WTC11 (cell line): ENCODE measurements around the gene ABAT. TPM values are rescaled to one million over a fixed set of nuclear protein-coding genes. Genes with fewer than 3 reads are reported as not detected.

ENCODE experiments used
- ATAC-seq: fragments of 200-7000 bp; cut with Tn5 transposase; 2 replicates; pipeline ENCODE4 v1.10.0; 2021; ENCODE audit warnings: mild to moderate bottlenecking, moderate library complexity
- CTCF ChIA-PET: fragments of 300-600 bp; sonication (Branson Sonifier 250); formaldehyde crosslinking; loops from one replicate; lab custom pipeline; 2021; ENCODE audit warnings: antibody characterized with exemption; lab: Charles Lee
- POLR2A ChIA-PET: fragments of 350-600 bp; sonication (Branson Sonifier 250); formaldehyde crosslinking; loops from one replicate; lab custom pipeline; 2021; ENCODE audit warnings: antibody characterized with exemption; lab: Charles Lee
- DNase-seq: peaks from one replicate; pipeline ENCODE4 v3.0.0; 2021; ENCODE audit warnings: low spot score
- H3K27ac Mint-ChIP-seq: 2 replicates; pipeline ENCODE4 v1.8.0; 2021; ENCODE audit warnings: mixed read lengths
- H3K27me3 Mint-ChIP-seq: 2 replicates; pipeline ENCODE4 v1.8.0; 2021; ENCODE audit warnings: low read depth, mild to moderate bottlenecking, moderate library complexity, mixed read lengths
- H3K36me3 Mint-ChIP-seq: 2 replicates; pipeline ENCODE4 v1.8.0; 2021; ENCODE audit warnings: mixed read lengths
- H3K4me1 Mint-ChIP-seq: 2 replicates; pipeline ENCODE4 v1.8.0; 2022; ENCODE audit warnings: mixed read lengths
- H3K4me3 Mint-ChIP-seq: 2 replicates; pipeline ENCODE4 v1.8.0; 2021; ENCODE audit warnings: mild to moderate bottlenecking, moderate library complexity, mixed read lengths
- H3K9me3 Mint-ChIP-seq: 2 replicates; pipeline ENCODE4 v1.8.0; 2021; ENCODE audit warnings: mixed read lengths
- CBFB ChIP-seq: sonication (generic); formaldehyde crosslinking; IDR thresholded peaks from 2 replicates; pipeline ENCODE4 v1.8.1; 2022; ENCODE audit warnings: mild to moderate bottlenecking, low read depth, missing genetic modification reagents
- EMX1 ChIP-seq: fragments of 250-450 bp; sonication (Bioruptor Pico); IDR thresholded peaks from 2 replicates; pipeline ENCODE4 v1.8.0; 2021; ENCODE audit warnings: mild to moderate bottlenecking
- ESRRA ChIP-seq: sonication (generic); formaldehyde crosslinking; IDR thresholded peaks from 2 replicates; pipeline ENCODE4 v1.8.1; 2022; ENCODE audit warnings: mild to moderate bottlenecking, missing genetic modification reagents, borderline replicate concordance
- ETV6 ChIP-seq: sonication (generic); formaldehyde crosslinking; IDR thresholded peaks from 2 replicates; pipeline ENCODE4 v1.8.1; 2022; ENCODE audit warnings: mild to moderate bottlenecking, missing genetic modification reagents
- JUN ChIP-seq: sonication (generic); formaldehyde crosslinking; IDR thresholded peaks from 2 replicates; pipeline ENCODE4 v1.8.0; 2023; ENCODE audit warnings: mild to moderate bottlenecking, missing genetic modification reagents
- NFYB ChIP-seq: sonication (generic); formaldehyde crosslinking; conservative IDR thresholded peaks from 2 replicates; pipeline ENCODE4 v1.8.0; 2022; ENCODE audit warnings: low read depth, missing genetic modification reagents
- PRRX2 ChIP-seq: fragments of 250-450 bp; sonication (Bioruptor Pico); IDR thresholded peaks from 2 replicates; pipeline ENCODE4 v1.8.0; 2021; ENCODE audit warnings: mild to moderate bottlenecking
- SMAD4 ChIP-seq: sonication (generic); formaldehyde crosslinking; IDR thresholded peaks from 2 replicates; pipeline ENCODE4 v1.8.0; 2022; ENCODE audit warnings: mild to moderate bottlenecking, missing genetic modification reagents
- SP1 ChIP-seq: sonication (generic); formaldehyde crosslinking; conservative IDR thresholded peaks from 2 replicates; pipeline ENCODE4 v1.8.1; 2022; ENCODE audit warnings: missing genetic modification reagents
- ZNF138 ChIP-seq: sonication (generic); formaldehyde crosslinking; conservative IDR thresholded peaks from 2 replicates; pipeline ENCODE4 v1.8.1; 2022; ENCODE audit warnings: mild to moderate bottlenecking, moderate library complexity, missing genetic modification reagents
- ZNF317 ChIP-seq: sonication (generic); formaldehyde crosslinking; IDR thresholded peaks from 2 replicates; pipeline ENCODE4 v1.8.1; 2023; ENCODE audit warnings: low read depth, mild to moderate bottlenecking, moderate library complexity, missing genetic modification reagents, borderline replicate concordance
- ZNF396 ChIP-seq: fragments of 250-450 bp; sonication (Bioruptor Pico); IDR thresholded peaks from 2 replicates; pipeline ENCODE4 v1.8.0; 2021; ENCODE audit warnings: mild to moderate bottlenecking, moderate library complexity, borderline replicate concordance
- ZNF423 ChIP-seq: fragments of 250-450 bp; sonication (Bioruptor Pico); IDR thresholded peaks from 2 replicates; pipeline ENCODE4 v2.1.2; 2022; ENCODE audit warnings: mild to moderate bottlenecking, moderate library complexity
- ZNF671 ChIP-seq: fragments of 250-450 bp; sonication (Bioruptor Pico); IDR thresholded peaks from 2 replicates; pipeline ENCODE4 v1.8.0; 2021; ENCODE audit warnings: mild to moderate bottlenecking
- total RNA-seq: library from RNA; stranded (reverse); gene quantifications from 3 replicates; pipeline ENCODE4 v1.2.3, GENCODE V29; 2021
- TF ChIP-seq, protein P1 (sequence below): sonication (generic); formaldehyde crosslinking; IDR thresholded peaks from 2 replicates; pipeline ENCODE4 v1.8.1; 2022; ENCODE audit warnings: mild to moderate bottlenecking, missing genetic modification reagents, moderate library complexity, borderline replicate concordance
- TF ChIP-seq, protein P2 (sequence below): sonication (generic); formaldehyde crosslinking; IDR thresholded peaks from 2 replicates; pipeline ENCODE4 v1.8.0; 2023; ENCODE audit warnings: mild to moderate bottlenecking, missing genetic modification reagents
- TF ChIP-seq, protein P3 (sequence below): sonication (generic); formaldehyde crosslinking; conservative IDR thresholded peaks from 2 replicates; pipeline ENCODE4 v1.8.1; 2022; ENCODE audit warnings: mild to moderate bottlenecking, missing genetic modification reagents
- TF ChIP-seq, protein P4 (sequence below): fragments of 250-450 bp; sonication (Bioruptor Pico); IDR thresholded peaks from 2 replicates; pipeline ENCODE4 v1.9.0; 2021; ENCODE audit warnings: mild to moderate bottlenecking, borderline replicate concordance
- TF ChIP-seq, protein P5 (sequence below): sonication (generic); formaldehyde crosslinking; IDR thresholded peaks from 2 replicates; pipeline ENCODE4 v1.8.1; 2022; ENCODE audit warnings: low read depth, missing genetic modification reagents, borderline replicate concordance
- TF ChIP-seq, protein P6 (sequence below): sonication (generic); formaldehyde crosslinking; IDR thresholded peaks from 2 replicates; pipeline ENCODE4 v1.8.0; 2022; ENCODE audit warnings: mild to moderate bottlenecking, missing genetic modification reagents

ABAT gene
- total RNA-seq, 1 experiment from 2014 or later: 6.6 TPM

DNA sequence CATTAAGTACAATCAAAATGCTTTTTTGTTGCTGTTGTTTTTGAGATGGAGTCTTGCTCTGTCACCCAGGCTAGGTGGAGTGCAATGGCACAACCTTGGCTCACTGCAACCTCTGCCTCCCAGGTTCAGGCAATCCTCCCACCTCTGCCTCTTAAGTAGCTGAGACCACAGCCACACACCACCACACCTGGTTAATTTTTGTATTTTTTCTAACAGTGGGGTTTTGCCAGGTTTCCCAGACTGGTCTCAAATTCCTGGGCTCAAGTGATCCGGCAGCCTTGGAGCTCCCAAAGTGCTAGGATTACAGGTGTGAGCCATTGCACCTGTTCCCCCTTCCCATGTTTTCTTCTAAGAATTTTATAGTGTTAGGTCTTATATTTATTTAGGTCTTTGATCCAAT, 4.9 kb upstream of the ABAT start:
- ChIA-PET CTCF (interaction anchor here (1.1 to 2.2 kb wide), 5 partner anchors 17 to 267 kb away, joined by 3 to 12 read pairs (median 4); no protein-coding TSS in a partner anchor), POLR2A (interaction anchor here (0.6 kb wide), 1 partner anchor 11 kb away, joined by 3 read pairs; no protein-coding TSS in a partner anchor)
- H3K27ac Mint-ChIP-seq: no peak overlapping the region
- H3K27me3 Mint-ChIP-seq: peaks cover 14% of the 10 kb centered on the region
- H3K36me3 Mint-ChIP-seq: no peaks in the 10 kb centered on the region
- H3K4me1 Mint-ChIP-seq: peaks cover 21% of the 10 kb centered on the region
- DNase-seq: no peak
- H3K9me3 Mint-ChIP-seq: peaks cover 5% of the 10 kb centered on the region
- no peak for ATAC-seq
- TF ChIP-seq ZNF396 (CRISPR knock-in tag): no peak
- TF ChIP-seq CBFB (CRISPR knock-in tag): no peak
- no peak for TF ChIP-seq ZNF671
- TF ChIP-seq, protein P1, sequence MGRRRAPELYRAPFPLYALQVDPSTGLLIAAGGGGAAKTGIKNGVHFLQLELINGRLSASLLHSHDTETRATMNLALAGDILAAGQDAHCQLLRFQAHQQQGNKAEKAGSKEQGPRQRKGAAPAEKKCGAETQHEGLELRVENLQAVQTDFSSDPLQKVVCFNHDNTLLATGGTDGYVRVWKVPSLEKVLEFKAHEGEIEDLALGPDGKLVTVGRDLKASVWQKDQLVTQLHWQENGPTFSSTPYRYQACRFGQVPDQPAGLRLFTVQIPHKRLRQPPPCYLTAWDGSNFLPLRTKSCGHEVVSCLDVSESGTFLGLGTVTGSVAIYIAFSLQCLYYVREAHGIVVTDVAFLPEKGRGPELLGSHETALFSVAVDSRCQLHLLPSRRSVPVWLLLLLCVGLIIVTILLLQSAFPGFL: no peak
- TF ChIP-seq, protein P2, sequence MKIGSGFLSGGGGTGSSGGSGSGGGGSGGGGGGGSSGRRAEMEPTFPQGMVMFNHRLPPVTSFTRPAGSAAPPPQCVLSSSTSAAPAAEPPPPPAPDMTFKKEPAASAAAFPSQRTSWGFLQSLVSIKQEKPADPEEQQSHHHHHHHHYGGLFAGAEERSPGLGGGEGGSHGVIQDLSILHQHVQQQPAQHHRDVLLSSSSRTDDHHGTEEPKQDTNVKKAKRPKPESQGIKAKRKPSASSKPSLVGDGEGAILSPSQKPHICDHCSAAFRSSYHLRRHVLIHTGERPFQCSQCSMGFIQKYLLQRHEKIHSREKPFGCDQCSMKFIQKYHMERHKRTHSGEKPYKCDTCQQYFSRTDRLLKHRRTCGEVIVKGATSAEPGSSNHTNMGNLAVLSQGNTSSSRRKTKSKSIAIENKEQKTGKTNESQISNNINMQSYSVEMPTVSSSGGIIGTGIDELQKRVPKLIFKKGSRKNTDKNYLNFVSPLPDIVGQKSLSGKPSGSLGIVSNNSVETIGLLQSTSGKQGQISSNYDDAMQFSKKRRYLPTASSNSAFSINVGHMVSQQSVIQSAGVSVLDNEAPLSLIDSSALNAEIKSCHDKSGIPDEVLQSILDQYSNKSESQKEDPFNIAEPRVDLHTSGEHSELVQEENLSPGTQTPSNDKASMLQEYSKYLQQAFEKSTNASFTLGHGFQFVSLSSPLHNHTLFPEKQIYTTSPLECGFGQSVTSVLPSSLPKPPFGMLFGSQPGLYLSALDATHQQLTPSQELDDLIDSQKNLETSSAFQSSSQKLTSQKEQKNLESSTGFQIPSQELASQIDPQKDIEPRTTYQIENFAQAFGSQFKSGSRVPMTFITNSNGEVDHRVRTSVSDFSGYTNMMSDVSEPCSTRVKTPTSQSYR (CRISPR knock-in tag): no peak
- TF ChIP-seq, protein P3, sequence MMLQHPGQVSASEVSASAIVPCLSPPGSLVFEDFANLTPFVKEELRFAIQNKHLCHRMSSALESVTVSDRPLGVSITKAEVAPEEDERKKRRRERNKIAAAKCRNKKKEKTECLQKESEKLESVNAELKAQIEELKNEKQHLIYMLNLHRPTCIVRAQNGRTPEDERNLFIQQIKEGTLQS: no peak
- TF ChIP-seq ZNF317 (CRISPR knock-in tag): no peak
- H3K4me3 Mint-ChIP-seq: no peak overlapping the region

DNA sequence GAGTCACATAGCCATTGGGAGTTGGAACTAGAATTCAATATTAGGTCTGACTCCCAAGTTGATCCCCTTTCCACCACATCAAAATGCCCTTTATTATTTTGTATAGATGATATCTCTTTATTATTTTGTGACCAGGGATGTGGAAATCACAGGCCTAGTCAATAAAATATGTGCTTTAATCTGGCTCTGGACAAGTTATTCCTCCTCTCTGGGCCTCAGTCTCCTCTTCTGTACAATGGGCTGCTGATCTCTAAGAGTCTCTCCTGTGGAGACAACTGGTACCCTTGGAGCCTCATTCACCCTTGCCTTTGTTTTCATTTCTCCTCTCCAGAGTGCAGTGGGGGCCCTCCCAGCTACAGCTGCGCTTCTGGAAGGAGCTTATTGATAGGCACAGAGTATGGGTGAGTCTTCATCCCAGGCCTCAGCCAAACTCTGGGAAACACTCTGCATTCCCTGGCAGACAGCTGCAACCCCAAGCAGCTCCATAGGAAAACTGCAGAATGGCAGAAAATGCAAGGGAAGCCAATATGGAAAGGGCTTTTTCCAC, 4.3 kb upstream of the ABAT start:
- H3K27me3 Mint-ChIP-seq: peaks cover 20% of the 10 kb centered on the region
- ChIA-PET POLR2A (interaction anchor here (0.5 kb wide), 1 partner anchor 579 kb away, joined by 3 read pairs; no protein-coding TSS in a partner anchor), CTCF (interaction anchor here (0.5 to 2.1 kb wide), 5 partner anchors 18 to 267 kb away, joined by 3 to 6 read pairs (median 4); no protein-coding TSS in a partner anchor)
- H3K27ac Mint-ChIP-seq: no peak overlapping the region
- H3K4me3 Mint-ChIP-seq: no peak overlapping the region
- TF ChIP-seq ETV6 (CRISPR knock-in tag) (no peak), EMX1 (CRISPR knock-in tag) (no peak), JUN (no peak), SMAD4 (no peak), ESRRA (no peak), PRRX2 (CRISPR knock-in tag) (no peak), ZNF138 (CRISPR knock-in tag) (no peak), NFYB (CRISPR knock-in tag) (no peak), ZNF423 (CRISPR knock-in tag) (no peak), SP1 (CRISPR knock-in tag) (no peak)
- TF ChIP-seq, protein P4, sequence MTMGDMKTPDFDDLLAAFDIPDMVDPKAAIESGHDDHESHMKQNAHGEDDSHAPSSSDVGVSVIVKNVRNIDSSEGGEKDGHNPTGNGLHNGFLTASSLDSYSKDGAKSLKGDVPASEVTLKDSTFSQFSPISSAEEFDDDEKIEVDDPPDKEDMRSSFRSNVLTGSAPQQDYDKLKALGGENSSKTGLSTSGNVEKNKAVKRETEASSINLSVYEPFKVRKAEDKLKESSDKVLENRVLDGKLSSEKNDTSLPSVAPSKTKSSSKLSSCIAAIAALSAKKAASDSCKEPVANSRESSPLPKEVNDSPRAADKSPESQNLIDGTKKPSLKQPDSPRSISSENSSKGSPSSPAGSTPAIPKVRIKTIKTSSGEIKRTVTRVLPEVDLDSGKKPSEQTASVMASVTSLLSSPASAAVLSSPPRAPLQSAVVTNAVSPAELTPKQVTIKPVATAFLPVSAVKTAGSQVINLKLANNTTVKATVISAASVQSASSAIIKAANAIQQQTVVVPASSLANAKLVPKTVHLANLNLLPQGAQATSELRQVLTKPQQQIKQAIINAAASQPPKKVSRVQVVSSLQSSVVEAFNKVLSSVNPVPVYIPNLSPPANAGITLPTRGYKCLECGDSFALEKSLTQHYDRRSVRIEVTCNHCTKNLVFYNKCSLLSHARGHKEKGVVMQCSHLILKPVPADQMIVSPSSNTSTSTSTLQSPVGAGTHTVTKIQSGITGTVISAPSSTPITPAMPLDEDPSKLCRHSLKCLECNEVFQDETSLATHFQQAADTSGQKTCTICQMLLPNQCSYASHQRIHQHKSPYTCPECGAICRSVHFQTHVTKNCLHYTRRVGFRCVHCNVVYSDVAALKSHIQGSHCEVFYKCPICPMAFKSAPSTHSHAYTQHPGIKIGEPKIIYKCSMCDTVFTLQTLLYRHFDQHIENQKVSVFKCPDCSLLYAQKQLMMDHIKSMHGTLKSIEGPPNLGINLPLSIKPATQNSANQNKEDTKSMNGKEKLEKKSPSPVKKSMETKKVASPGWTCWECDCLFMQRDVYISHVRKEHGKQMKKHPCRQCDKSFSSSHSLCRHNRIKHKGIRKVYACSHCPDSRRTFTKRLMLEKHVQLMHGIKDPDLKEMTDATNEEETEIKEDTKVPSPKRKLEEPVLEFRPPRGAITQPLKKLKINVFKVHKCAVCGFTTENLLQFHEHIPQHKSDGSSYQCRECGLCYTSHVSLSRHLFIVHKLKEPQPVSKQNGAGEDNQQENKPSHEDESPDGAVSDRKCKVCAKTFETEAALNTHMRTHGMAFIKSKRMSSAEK (CRISPR knock-in tag): no peak
- TF ChIP-seq, protein P5, sequence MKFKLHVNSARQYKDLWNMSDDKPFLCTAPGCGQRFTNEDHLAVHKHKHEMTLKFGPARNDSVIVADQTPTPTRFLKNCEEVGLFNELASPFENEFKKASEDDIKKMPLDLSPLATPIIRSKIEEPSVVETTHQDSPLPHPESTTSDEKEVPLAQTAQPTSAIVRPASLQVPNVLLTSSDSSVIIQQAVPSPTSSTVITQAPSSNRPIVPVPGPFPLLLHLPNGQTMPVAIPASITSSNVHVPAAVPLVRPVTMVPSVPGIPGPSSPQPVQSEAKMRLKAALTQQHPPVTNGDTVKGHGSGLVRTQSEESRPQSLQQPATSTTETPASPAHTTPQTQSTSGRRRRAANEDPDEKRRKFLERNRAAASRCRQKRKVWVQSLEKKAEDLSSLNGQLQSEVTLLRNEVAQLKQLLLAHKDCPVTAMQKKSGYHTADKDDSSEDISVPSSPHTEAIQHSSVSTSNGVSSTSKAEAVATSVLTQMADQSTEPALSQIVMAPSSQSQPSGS: no peak
- TF ChIP-seq, protein P6, sequence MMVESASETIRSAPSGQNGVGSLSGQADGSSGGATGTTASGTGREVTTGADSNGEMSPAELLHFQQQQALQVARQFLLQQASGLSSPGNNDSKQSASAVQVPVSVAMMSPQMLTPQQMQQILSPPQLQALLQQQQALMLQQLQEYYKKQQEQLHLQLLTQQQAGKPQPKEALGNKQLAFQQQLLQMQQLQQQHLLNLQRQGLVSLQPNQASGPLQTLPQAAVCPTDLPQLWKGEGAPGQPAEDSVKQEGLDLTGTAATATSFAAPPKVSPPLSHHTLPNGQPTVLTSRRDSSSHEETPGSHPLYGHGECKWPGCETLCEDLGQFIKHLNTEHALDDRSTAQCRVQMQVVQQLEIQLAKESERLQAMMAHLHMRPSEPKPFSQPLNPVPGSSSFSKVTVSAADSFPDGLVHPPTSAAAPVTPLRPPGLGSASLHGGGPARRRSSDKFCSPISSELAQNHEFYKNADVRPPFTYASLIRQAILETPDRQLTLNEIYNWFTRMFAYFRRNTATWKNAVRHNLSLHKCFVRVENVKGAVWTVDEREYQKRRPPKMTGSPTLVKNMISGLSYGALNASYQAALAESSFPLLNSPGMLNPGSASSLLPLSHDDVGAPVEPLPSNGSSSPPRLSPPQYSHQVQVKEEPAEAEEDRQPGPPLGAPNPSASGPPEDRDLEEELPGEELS (CRISPR knock-in tag): no peak
- DNase-seq (no peak), ATAC-seq (no peak)
- H3K9me3 Mint-ChIP-seq: peaks cover 5% of the 10 kb centered on the region
- peaks cover 19% of the 10 kb centered on the region for H3K4me1 Mint-ChIP-seq
- no peaks in the 10 kb centered on the region for H3K36me3 Mint-ChIP-seq
